Measurements from ENCODE around the gene ACTL9. TPM values are rescaled to one million over a fixed set of nuclear protein-coding genes. Genes with fewer than 3 reads are reported as not detected.

ACTL9 gene
- polyA plus RNA-seq, 1 of the 3 experiments (the other 2 are of a cell fraction): not detected

GRCh38 chr19:8673276-8673891, 25.2 kb downstream of the ACTL9 start:
- Histone ChIP-seq H3K27me3 (ENCODE audit: insufficient read depth) (peaks cover 6% of the 10 kb centered on the region; the same call in 1 of the 2 replicates), H2AFZ (ENCODE audit: low read depth) (no peak overlapping the region), H3K27ac (ENCODE audit: low read depth in 2 of 2, low read length in 1 of 2) (no peak overlapping the region), H3K9me3 (no peaks in the 10 kb centered on the region), H3K4me3 (ENCODE audit: low read depth in 2 of 2, low read length in 1 of 2) (no peak overlapping the region), H3K36me3 (replicated peaks in 1 of 2; ENCODE audit: control insufficient read depth in 1 of 2, insufficient read depth in 2 of 2, low read length in 1 of 2) (no peaks in the 10 kb centered on the region), H3K9me2 (no peaks in the 10 kb centered on the region), H3K4me1 (ENCODE audit: control insufficient read depth in 1 of 2, insufficient read depth in 2 of 2, low read depth in 1 of 2, low read length in 1 of 2) (no peaks in the 10 kb centered on the region), H3K9ac (no peak overlapping the region), H3K4me2 (no peak overlapping the region), H3K79me2 (ENCODE audit: insufficient read depth) (no peaks in the 10 kb centered on the region), H4K20me1 (ENCODE audit: insufficient read depth) (no peaks in the 10 kb centered on the region), H3F3A (replicated peaks; ENCODE audit: insufficient read depth) (no peaks in the 10 kb centered on the region)
- CTCF ChIA-PET: interaction anchor here (0.9 to 1.9 kb wide), 3 partner anchors 19 to 57 kb away, joined by 3 to 4 read pairs (median 3); no protein-coding TSS in a partner anchor
- POLR2A ChIA-PET: no interaction called here
- no peak for TF ChIP-seq NRF1 (IDR thresholded peaks at IDR 0.05; ENCODE audit: low read depth, low read length)
- TF ChIP-seq FOSL2 (IDR thresholded peaks at IDR 0.05; ENCODE audit: borderline replicate concordance, low read depth): no peak
- no peak for TF ChIP-seq USF1 (IDR thresholded peaks at IDR 0.05; ENCODE audit: borderline replicate concordance, low read depth)
- TF ChIP-seq MXI1 (IDR thresholded peaks at IDR 0.05; ENCODE audit: low read depth, low read length): no peak
- no peak for TF ChIP-seq YY1 (IDR thresholded peaks at IDR 0.05; ENCODE audit: low read depth)
- no peak for TF ChIP-seq SIN3A (IDR thresholded peaks at IDR 0.05; ENCODE audit: borderline replicate concordance, low read depth, low read length)
- TF ChIP-seq RCOR1 (IDR thresholded peaks at IDR 0.05; ENCODE audit: low read length): no peak
- no peak for TF ChIP-seq GATA2 (CRISPR knock-in tag; IDR thresholded peaks at IDR 0.05)
- TF ChIP-seq MAX (IDR thresholded peaks at IDR 0.05; ENCODE audit: low read depth): no peak
- TF ChIP-seq EZH2phosphoT487 (IDR thresholded peaks at IDR 0.05; ENCODE audit: borderline replicate concordance, low read depth): no peak
- TF ChIP-seq PBX3 (IDR thresholded peaks at IDR 0.05): no peak
- TF ChIP-seq ZBTB33 (IDR thresholded peaks at IDR 0.05; ENCODE audit: borderline replicate concordance, low read depth): no peak
- TF ChIP-seq RAD21 (IDR thresholded peaks at IDR 0.05; ENCODE audit: low read length): no peak
- no peak for TF ChIP-seq NFIC (IDR thresholded peaks at IDR 0.05; ENCODE audit: borderline replicate concordance)
- TF ChIP-seq ELF1 (IDR thresholded peaks at IDR 0.05): no peak
- 0% methylated on average over 2 of the region's 6 CpGs for WGBS (ENCODE audit: low lambda C conversion rate)
- no peak for DNase-seq

Measured in SK-N-SH (cell line).